ENCODE results near the gene CNTN5.

CNTN5 gene

GRCh38 chr11:99366546-99366945 is 345.8 kb downstream of the CNTN5 start:
- no peak for FAIRE-seq
- DNase-seq (ENCODE audit: extremely low spot score, insufficient read length, low read depth) = no peak

GRCh38 chr11:99368583-99368982 is 347.8 kb downstream of the CNTN5 start:
- FAIRE-seq (no peak), DNase-seq (ENCODE audit: extremely low spot score, insufficient read length, low read depth) (no peak)

- DNase-seq (ENCODE audit: extremely low spot score, insufficient read length, low read depth) = no peak
- FAIRE-seq = no peak
Observed at GRCh38 chr11:99370549-99371216, 349.9 kb downstream of the CNTN5 start.

GRCh38 chr11:99371257-99371656 is 350.5 kb downstream of the CNTN5 start:
- FAIRE-seq (no peak), DNase-seq (ENCODE audit: extremely low spot score, insufficient read length, low read depth) (no peak)

GRCh38 chr11:99376463-99376862 is 355.7 kb downstream of the CNTN5 start:
- no peak for FAIRE-seq
- no peak for DNase-seq (ENCODE audit: extremely low spot score, insufficient read length, low read depth)

GRCh38 chr11:99383648-99384245 is 363.0 kb downstream of the CNTN5 start:
- DNase-seq (ENCODE audit: extremely low spot score, insufficient read length, low read depth) (no peak), FAIRE-seq (no peak)

GRCh38 chr11:99391245-99391644 is 370.5 kb downstream of the CNTN5 start:
- DNase-seq (ENCODE audit: extremely low spot score, insufficient read length, low read depth) = no peak
- no peak for FAIRE-seq

GRCh38 chr11:99406345-99406744 is 385.6 kb downstream of the CNTN5 start:
- no peak for DNase-seq (ENCODE audit: extremely low spot score, insufficient read length, low read depth)
- FAIRE-seq = no peak

GRCh38 chr11:99410636-99411035 is 389.9 kb downstream of the CNTN5 start:
- no peak for FAIRE-seq

GRCh38 chr11:99418927-99419720 is 398.4 kb downstream of the CNTN5 start:
- FAIRE-seq = no peak
- no peak for DNase-seq (ENCODE audit: extremely low spot score, insufficient read length, low read depth)

More at GRCh38 chr11:99410636-99411035, 389.9 kb downstream of the CNTN5 start:
- no peak for DNase-seq (ENCODE audit: extremely low spot score, insufficient read length, low read depth)

GRCh38 chr11:99419991-99420390 is 399.2 kb downstream of the CNTN5 start:
- FAIRE-seq (no peak), DNase-seq (ENCODE audit: extremely low spot score, insufficient read length, low read depth) (no peak)

GRCh38 chr11:99422581-99423427 is 402.1 kb downstream of the CNTN5 start:
- FAIRE-seq = no peak
- no peak for DNase-seq (ENCODE audit: extremely low spot score, insufficient read length, low read depth)

- no peak for FAIRE-seq
Observed at GRCh38 chr11:99423428-99423983, 402.8 kb downstream of the CNTN5 start.

GRCh38 chr11:99424313-99425084 is 403.8 kb downstream of the CNTN5 start:
- no peak for FAIRE-seq
- DNase-seq (ENCODE audit: extremely low spot score, insufficient read length, low read depth) = no peak

More at GRCh38 chr11:99423428-99423983, 402.8 kb downstream of the CNTN5 start:
- no peak for DNase-seq (ENCODE audit: extremely low spot score, insufficient read length, low read depth)

- DNase-seq (ENCODE audit: extremely low spot score, insufficient read length, low read depth) = no peak
- FAIRE-seq = no peak
Observed at GRCh38 chr11:99425596-99425995, 404.8 kb downstream of the CNTN5 start.

- FAIRE-seq (no peak), DNase-seq (ENCODE audit: extremely low spot score, insufficient read length, low read depth) (no peak)
Observed at GRCh38 chr11:99432677-99433076, 411.9 kb downstream of the CNTN5 start.

GRCh38 chr11:99443276-99443675 is 422.5 kb downstream of the CNTN5 start:
- FAIRE-seq = no peak

GRCh38 chr11:99446400-99446799 is 425.7 kb downstream of the CNTN5 start:
- FAIRE-seq = no peak
- DNase-seq (ENCODE audit: extremely low spot score, insufficient read length, low read depth) = no peak

More at GRCh38 chr11:99443276-99443675, 422.5 kb downstream of the CNTN5 start:
- no peak for DNase-seq (ENCODE audit: extremely low spot score, insufficient read length, low read depth)

- DNase-seq (ENCODE audit: extremely low spot score, insufficient read length, low read depth) (no peak), FAIRE-seq (no peak)
Observed at GRCh38 chr11:99449345-99449744, 428.6 kb downstream of the CNTN5 start.
